K562 (cell line): ENCODE data around the gene CEP131. TPM values are rescaled to one million over a fixed set of nuclear protein-coding genes. Genes with fewer than 3 reads are reported as not detected.

Experiments
- ATAC-seq: fragments of 200-7000 bp; cut with Tn5 transposase; 3 replicates; pipeline ENCODE4 v1.9.1; 2020; ENCODE audit warnings: moderate library complexity
- BruUV-seq: library from RNA; stranded (reverse); fragments of 400-500 nt; replicated peaks from 2 replicates; lab custom pipeline; 2021; lab: Mats Ljungman, UMichigan
- CTCF ChIA-PET: fragments of 300-600 bp; formaldehyde crosslinking; extraction: SDS; loops from one replicate; lab custom pipeline; 2021; ENCODE audit warnings: low intra/inter-chr PET ratio; lab: Yijun Ruan, JAX
- POLR2A ChIA-PET: fragments of 300-600, 350-650 bp; sonication (Branson Sonifier 250); formaldehyde crosslinking; extraction: SDS; loops from one replicate; lab custom pipeline; 2021; ENCODE audit warnings: antibody characterized with exemption, inconsistent platforms; lab: Yijun Ruan, JAX
- DNase-seq, 4 experiments: peaks; one replicate each; pipeline versions ENCODE4 v3.0.0 to v3.0.0-alpha.2; 2011 to 2018; ENCODE audit warnings: low spot score in 3 of 4, mixed read lengths in 3 of 4; ENCODE audit errors: extremely low read depth in 1 of 4
- FAIRE-seq: peaks from 2 replicates; lab custom pipeline; 2011; peaks lifted over from hg19 to GRCh38; lab: Jason Lieb, UNC
- H2AFZ ChIP-seq: 2 replicates; pipeline ENCODE4 v1.6.0; 2011; ENCODE audit warnings: low read depth, low read length, control low read depth, inconsistent platforms
- H3K27ac ChIP-seq: fragments of 200-600 bp; 3 replicates; pipeline ENCODE4 v1.8.0; 2011; ENCODE audit warnings: low read depth, mild to moderate bottlenecking, control low read depth, inconsistent platforms, low read length, moderate library complexity, mixed read lengths; ENCODE audit errors: extremely low read depth
- H3K27me3 ChIP-seq, 2 experiments: fragments of 300-600 bp in 1 of 2; 2 replicates in 1 of 2; 3 replicates in 1 of 2; pipeline versions ENCODE4 v1.6.0 to v1.8.0; 2011; ENCODE audit warnings: inconsistent platforms in 2 of 2, low read length in 2 of 2, mild to moderate bottlenecking in 1 of 2, mixed read lengths in 1 of 2, moderate library complexity in 1 of 2; ENCODE audit not compliant: control insufficient read depth in 2 of 2, insufficient read depth in 2 of 2
- H3K36me3 ChIP-seq: fragments of 300-600 bp; 3 replicates; pipeline ENCODE4 v1.8.0; 2011; ENCODE audit warnings: mild to moderate bottlenecking, low read length, inconsistent platforms; ENCODE audit not compliant: control insufficient read depth, insufficient read depth
- H3K4me1 ChIP-seq, 2 experiments: fragments of 200-600 bp in 1 of 2; replicated peaks in 1 of 2; 2 replicates in 1 of 2; 3 replicates in 1 of 2; pipeline versions ENCODE4 v1.5.1 to v1.8.0; 2011; ENCODE audit warnings: inconsistent platforms in 2 of 2, low read length in 2 of 2, mild to moderate bottlenecking in 1 of 2, mixed read lengths in 1 of 2, moderate library complexity in 1 of 2; ENCODE audit not compliant: control insufficient read depth in 2 of 2, insufficient read depth in 2 of 2
- H3K4me2 ChIP-seq: 2 replicates; pipeline ENCODE4 v1.6.1; 2011; ENCODE audit warnings: low read length, control low read depth, inconsistent platforms, mixed read lengths; ENCODE audit not compliant: insufficient read depth
- H3K4me3 ChIP-seq: fragments of 200-600 bp; sonication (generic), shearing (Covaris generic); 2 replicates; pipeline ENCODE4 v1.5.1; 2016; ENCODE audit warnings: control low read depth, inconsistent platforms
- H3K79me2 ChIP-seq: fragments of 200-600 bp; 3 replicates; pipeline ENCODE4 v1.8.0; 2011; ENCODE audit warnings: low read length, inconsistent platforms; ENCODE audit not compliant: control insufficient read depth, insufficient read depth
- H3K9ac ChIP-seq, 2 experiments: 2 replicates each; pipeline versions ENCODE4 v1.6.0 to v1.6.1; 2011; ENCODE audit warnings: low read depth in 2 of 2, low read length in 2 of 2, control low read depth in 1 of 2, inconsistent platforms in 1 of 2, mild to moderate bottlenecking in 1 of 2, mixed read lengths in 1 of 2; ENCODE audit not compliant: insufficient read depth in 1 of 2
- H3K9me1 ChIP-seq: one replicate; pipeline ENCODE4 v1.6.0; 2011; ENCODE audit warnings: inconsistent platforms, mild to moderate bottlenecking, low read length, moderate library complexity; ENCODE audit not compliant: control insufficient read depth, insufficient read depth
- H3K9me3 ChIP-seq: replicated peaks from 2 replicates; pipeline ENCODE4 v1.5.1; 2011; ENCODE audit warnings: low read depth, low read length, inconsistent platforms; ENCODE audit not compliant: control insufficient read depth, insufficient read depth
- H4K20me1 ChIP-seq: replicated peaks from 2 replicates; pipeline ENCODE4 v1.6.1; 2011; ENCODE audit warnings: low read length, inconsistent platforms, mixed read lengths; ENCODE audit not compliant: control insufficient read depth, insufficient read depth
- ARNT ChIP-seq, 2 experiments: fragments of 450-650 bp; IDR thresholded peaks; 2 replicates each; pipeline ENCODE4 v1.6.1; 2016; ENCODE audit warnings: mild to moderate bottlenecking in 1 of 2
- EWSR1 ChIP-seq: fragments of 450-650 bp; IDR thresholded peaks from 2 replicates; pipeline ENCODE4 v1.6.1; 2018; ENCODE audit warnings: borderline replicate concordance, mild to moderate bottlenecking, low read depth, moderate library complexity; ENCODE audit not compliant: partially characterized antibody
- POLR2G ChIP-seq: fragments of 200-400 bp; formaldehyde crosslinking; IDR thresholded peaks from 2 replicates; pipeline ENCODE4 v1.6.1; 2017; ENCODE audit warnings: low read depth, mild to moderate bottlenecking, antibody characterized with exemption, low read length, moderate library complexity
- TGIF2 ChIP-seq: sonication (generic); formaldehyde crosslinking; IDR thresholded peaks from 2 replicates; pipeline ENCODE4 v1.8.1; 2022; ENCODE audit warnings: mild to moderate bottlenecking, missing genetic modification reagents, moderate library complexity
- ZKSCAN1 ChIP-seq: fragments of 150-350 bp; IDR thresholded peaks from 2 replicates; pipeline ENCODE4 v1.6.1; 2016; ENCODE audit warnings: low read depth, low read length
- ZNF174 ChIP-seq: fragments of 250-450 bp; sonication (Bioruptor Pico); IDR thresholded peaks from 2 replicates; pipeline ENCODE4 v1.4.0; 2020; ENCODE audit warnings: mild to moderate bottlenecking
- WGBS: fragments of 100-300 bp; shearing (Covaris generic); methylation state at CpG from one replicate; pipeline ENCODE4 v1.1.6; 2016; ENCODE audit warnings: low coverage, mixed read lengths; ENCODE audit not compliant: insufficient coverage; ENCODE audit errors: missing lambda C conversion rate; 5-methylcytosine and 5-hydroxymethylcytosine counted together
- in situ Hi-C: fragments of 300-500 bp; cut with MboI; formaldehyde crosslinking; loops from 4 replicates; pipeline ENCODE4 v1.15.0; 2018; ENCODE audit warnings: inconsistent platforms, mixed read lengths
- intact Hi-C: fragments of 100-400 bp; cut with micrococcal nuclease; formaldehyde crosslinking; loops from 2 replicates; pipeline ENCODE4 v1.14.2; 2022
- polyA plus RNA-seq, 8 experiments: library from polyadenylated mRNA; depleted of rRNA in 4 of 8; stranded (reverse) in 5 of 8; unstranded in 3 of 8; fragments of >200 nt; fragmentation: Nextera tagmentation in 2 of 8; fragmentation: Illumina TruSeq in 1 of 8; extraction: Ambion mirVana in 2 of 8; extraction: Trizol in 1 of 8; gene quantifications; 2 replicates each; pipeline versions ENCODE4 v1.2.1 to v1.2.3, GENCODE V29; 2011 to 2014; ENCODE audit warnings: inconsistent platforms in 1 of 8, missing spikeins in 1 of 8
- total RNA-seq, 7 experiments: library from RNA; depleted of rRNA in 6 of 7; stranded (reverse); fragments of >200 nt in 6 of 7; fragmentation: Illumina TruSeq in 2 of 7; extraction: Trizol in 2 of 7; gene quantifications; 2 replicates each; pipeline versions ENCODE4 v1.2.1 to v1.2.3, GENCODE V29; 2011 to 2021; ENCODE audit warnings: low replicate concordance in 1 of 7
- TF ChIP-seq, protein P1 (sequence below): fragments of 450-650 bp; IDR thresholded peaks from 2 replicates; pipeline ENCODE4 v1.6.1; 2017; ENCODE audit warnings: antibody characterized with exemption

The CEP131 gene
- total and polyA plus RNA-seq, 9 of the 15 experiments (the other 6 are each of a cell fraction or from before 2014, with no cell fraction given), result 0.24 to 21.2 (median 2.3) TPM

DNA sequence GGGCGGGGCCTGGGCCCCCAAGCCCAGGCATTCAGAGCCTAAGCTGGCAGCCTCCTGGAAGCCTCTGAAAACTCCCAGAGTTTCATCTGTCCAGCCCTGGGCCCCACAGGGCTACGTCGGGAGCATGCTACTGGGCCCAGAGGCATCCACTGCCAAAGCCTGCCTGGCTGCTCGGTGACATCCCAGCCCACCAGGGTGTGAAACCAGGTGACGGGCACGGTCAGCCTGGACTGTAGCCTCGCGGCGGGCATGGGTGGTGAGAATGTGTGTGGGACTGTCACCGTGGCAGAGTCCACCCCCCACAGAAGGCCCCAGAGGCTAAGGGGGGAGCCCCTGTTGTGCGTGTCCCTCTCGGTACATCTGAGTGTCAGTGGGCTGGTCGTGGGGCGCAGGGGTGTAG lies 31.1 kb downstream of the CEP131 start:
- in situ Hi-C loops (no loop called here), intact Hi-C loops (no loop called here)
- ChIA-PET CTCF (no interaction called here), POLR2A (interaction anchor here (0.7 kb wide), 1 partner anchor 41 kb away, joined by 3 read pairs; no protein-coding TSS in a partner anchor)
- H2AFZ ChIP-seq, result no peak overlapping the region
- WGBS, result 79% methylated on average over 14 of the region's 14 CpGs
- ATAC-seq, result no peak
- H3K9ac ChIP-seq, result no peak overlapping the region
- BruUV-seq, result no TSS peak
- H3K27ac ChIP-seq, result no peak overlapping the region
- no peaks in the 10 kb centered on the region for H3K79me2 ChIP-seq
- H3K9me1 ChIP-seq, result no peaks in the 10 kb centered on the region
- H4K20me1 ChIP-seq, result no peaks in the 10 kb centered on the region
- TF ChIP-seq POLR2G, result 0 out of 2 replicates have a peak, but pooled peaks have one; percentile 13
- TF ChIP-seq ARNT (IDR thresholded peaks at IDR 0.05), result no peak
- no peak for TF ChIP-seq TGIF2 (CRISPR knock-in tag)
- TF ChIP-seq EWSR1, result no peak
- no peak for TF ChIP-seq ZKSCAN1
- TF ChIP-seq, protein P1, sequence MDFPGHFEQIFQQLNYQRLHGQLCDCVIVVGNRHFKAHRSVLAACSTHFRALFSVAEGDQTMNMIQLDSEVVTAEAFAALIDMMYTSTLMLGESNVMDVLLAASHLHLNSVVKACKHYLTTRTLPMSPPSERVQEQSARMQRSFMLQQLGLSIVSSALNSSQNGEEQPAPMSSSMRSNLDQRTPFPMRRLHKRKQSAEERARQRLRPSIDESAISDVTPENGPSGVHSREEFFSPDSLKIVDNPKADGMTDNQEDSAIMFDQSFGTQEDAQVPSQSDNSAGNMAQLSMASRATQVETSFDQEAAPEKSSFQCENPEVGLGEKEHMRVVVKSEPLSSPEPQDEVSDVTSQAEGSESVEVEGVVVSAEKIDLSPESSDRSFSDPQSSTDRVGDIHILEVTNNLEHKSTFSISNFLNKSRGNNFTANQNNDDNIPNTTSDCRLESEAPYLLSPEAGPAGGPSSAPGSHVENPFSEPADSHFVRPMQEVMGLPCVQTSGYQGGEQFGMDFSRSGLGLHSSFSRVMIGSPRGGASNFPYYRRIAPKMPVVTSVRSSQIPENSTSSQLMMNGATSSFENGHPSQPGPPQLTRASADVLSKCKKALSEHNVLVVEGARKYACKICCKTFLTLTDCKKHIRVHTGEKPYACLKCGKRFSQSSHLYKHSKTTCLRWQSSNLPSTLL, result no peak
- no peak for TF ChIP-seq ZNF174 (CRISPR knock-in tag)
- peaks cover 2% of the 10 kb centered on the region; the same call in 1 of the 3 replicates for H3K36me3 ChIP-seq
- DNase-seq, result no peak
- no peaks in the 10 kb centered on the region for H3K27me3 ChIP-seq
- peaks cover 10 to 76% of the 10 kb centered on the region in 2 experiments for H3K4me1 ChIP-seq
- H3K4me2 ChIP-seq, result no peak overlapping the region
- H3K4me3 ChIP-seq, result no peak overlapping the region
- FAIRE-seq, result no peak
- H3K9me3 ChIP-seq, result no peaks in the 10 kb centered on the region
